Fibroblast of lung (primary cell): Measurements from ENCODE around the gene ECHS1.

Experiments used
- CTCF ChIP-seq, 2 donors: IDR thresholded peaks in 1 of 2; conservative IDR thresholded peaks in 1 of 2; 1 replicate in 1 of 2; 2 replicates in 1 of 2; pipeline ENCODE4 v1.5.1; 2011 to 2012; ENCODE audit warnings: low read length in 2 of 2, control low read depth in 1 of 2, inconsistent platforms in 1 of 2, low read depth in 1 of 2, mild to moderate bottlenecking in 1 of 2
- EZH2 ChIP-seq: IDR thresholded peaks from 2 replicates; pipeline ENCODE4 v1.5.1; 2012; ENCODE audit warnings: low read length, control low read depth, mild to moderate bottlenecking; ENCODE audit errors: missing control alignments

- TF ChIP-seq CTCF (conservative IDR thresholded peaks at IDR 0.05 in 1 of 2, IDR thresholded peaks at IDR 0.05 in 1 of 2; ENCODE audit: low read depth in 1 of 2, low read length in 2 of 2) (no peak), EZH2 (peak; percentile 7)
Observed at GRCh38 chr10:133334503-133335245, 38.5 kb downstream of the ECHS1 start.
